ENCODE measurements around the gene NTNG1.

DNA sequence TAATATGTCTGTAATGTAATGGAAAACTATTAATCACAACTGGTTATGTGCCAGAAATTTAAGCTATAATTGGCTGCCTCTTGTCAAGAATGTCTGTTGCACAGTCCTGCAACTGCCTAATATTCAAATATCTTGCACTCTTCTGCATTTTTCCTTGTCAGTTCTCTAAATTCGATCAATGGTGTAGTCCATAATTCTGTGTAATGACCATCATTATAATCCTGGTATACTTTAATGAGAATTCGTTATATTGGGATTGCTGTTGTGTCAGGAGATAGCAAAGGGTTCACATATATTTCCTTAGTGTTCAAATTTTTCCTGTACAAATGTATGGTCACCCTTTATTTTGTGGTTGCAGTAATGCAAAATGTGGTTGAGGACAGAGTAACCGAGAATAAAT, 4.8 kb downstream of the NTNG1 start:
- TF ChIP-seq POLR2A (IDR thresholded peaks at IDR 0.05) = no peak
- TF ChIP-seq, protein P1, sequence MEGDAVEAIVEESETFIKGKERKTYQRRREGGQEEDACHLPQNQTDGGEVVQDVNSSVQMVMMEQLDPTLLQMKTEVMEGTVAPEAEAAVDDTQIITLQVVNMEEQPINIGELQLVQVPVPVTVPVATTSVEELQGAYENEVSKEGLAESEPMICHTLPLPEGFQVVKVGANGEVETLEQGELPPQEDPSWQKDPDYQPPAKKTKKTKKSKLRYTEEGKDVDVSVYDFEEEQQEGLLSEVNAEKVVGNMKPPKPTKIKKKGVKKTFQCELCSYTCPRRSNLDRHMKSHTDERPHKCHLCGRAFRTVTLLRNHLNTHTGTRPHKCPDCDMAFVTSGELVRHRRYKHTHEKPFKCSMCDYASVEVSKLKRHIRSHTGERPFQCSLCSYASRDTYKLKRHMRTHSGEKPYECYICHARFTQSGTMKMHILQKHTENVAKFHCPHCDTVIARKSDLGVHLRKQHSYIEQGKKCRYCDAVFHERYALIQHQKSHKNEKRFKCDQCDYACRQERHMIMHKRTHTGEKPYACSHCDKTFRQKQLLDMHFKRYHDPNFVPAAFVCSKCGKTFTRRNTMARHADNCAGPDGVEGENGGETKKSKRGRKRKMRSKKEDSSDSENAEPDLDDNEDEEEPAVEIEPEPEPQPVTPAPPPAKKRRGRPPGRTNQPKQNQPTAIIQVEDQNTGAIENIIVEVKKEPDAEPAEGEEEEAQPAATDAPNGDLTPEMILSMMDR (IDR thresholded peaks at IDR 0.05) = no peak
